Fibroblast of skin of right quadriceps (primary cell): Measurements from ENCODE around the gene CAMSAP1.
"Not testable (repeated sequence)": the region's sequence is repeated elsewhere in the genome, so short reads cannot be mapped to it uniquely, and the experiment has no call there.

ENCODE experiments used
- DNase-seq: peaks from one replicate; pipeline ENCODE4 v3.0.0-alpha.2; 2013

The CAMSAP1 gene

GRCh38 chr9:135907431-135908092 lies at the start of gene CAMSAP1:
Gene CAMSAP1 (minus strand): TSS chr9:135907546. CDS start chr9:135907159, 387 bp downstream.
- peak; percentile 94 for DNase-seq

- no peak for DNase-seq
These were observed 49.4 kb upstream of the CAMSAP1 start for GRCh38 chr9:135956802-135957174.

GRCh38 chr9:135955934-135956801 lies 48.8 kb upstream of the CAMSAP1 start:
- no peak for DNase-seq

GRCh38 chr9:135952664-135953206 lies 45.4 kb upstream of the CAMSAP1 start:
- DNase-seq, result no peak

- no peak for DNase-seq
These were observed 44.7 kb upstream of the CAMSAP1 start for GRCh38 chr9:135951889-135952663.

- not testable (repeated sequence) for DNase-seq
These were observed 44.0 kb upstream of the CAMSAP1 start for GRCh38 chr9:135951310-135951709.

GRCh38 chr9:135950841-135951240 lies 43.5 kb upstream of the CAMSAP1 start:
- DNase-seq, result not testable (repeated sequence)

- DNase-seq, result no peak
These were observed 42.9 kb upstream of the CAMSAP1 start for GRCh38 chr9:135950135-135950682.

- no peak for DNase-seq
These were observed 42.3 kb upstream of the CAMSAP1 start for GRCh38 chr9:135949501-135950134.

GRCh38 chr9:135948968-135949367 lies 41.6 kb upstream of the CAMSAP1 start:
- no peak for DNase-seq

- no peak for DNase-seq
These were observed 41.1 kb upstream of the CAMSAP1 start for GRCh38 chr9:135948446-135948845.

- no peak for DNase-seq
These were observed 40.2 kb upstream of the CAMSAP1 start for GRCh38 chr9:135947582-135947981.

- DNase-seq, result not testable (repeated sequence)
These were observed 39.8 kb upstream of the CAMSAP1 start for GRCh38 chr9:135947105-135947504.

GRCh38 chr9:135946392-135946994 lies 39.1 kb upstream of the CAMSAP1 start:
- no peak for DNase-seq

GRCh38 chr9:135945969-135946368 lies 38.6 kb upstream of the CAMSAP1 start:
- DNase-seq, result no peak

- DNase-seq, result no peak
These were observed 37.3 kb upstream of the CAMSAP1 start for GRCh38 chr9:135944444-135945252.

- DNase-seq, result not testable (repeated sequence)
These were observed 36.3 kb upstream of the CAMSAP1 start for GRCh38 chr9:135943604-135944003.

GRCh38 chr9:135941288-135941995 lies 34.1 kb upstream of the CAMSAP1 start:
- DNase-seq, result no peak

- DNase-seq, result no peak
These were observed 32.3 kb upstream of the CAMSAP1 start for GRCh38 chr9:135939351-135940265.
